Measurements from ENCODE around the gene SPR.

The SPR gene

GRCh38 chr2:72926368-72926767 lies 39.2 kb downstream of the SPR start:
- H3K9me2 ChIP-seq (replicated peaks; ENCODE audit: insufficient read depth, low read length): no peaks in the 10 kb centered on the region
- no peak overlapping the region for H2AFZ ChIP-seq (ENCODE audit: low read depth, low read length, severe bottlenecking)
- H3K4me2 ChIP-seq (ENCODE audit: low read depth, low read length, poor library complexity, severe bottlenecking): no peak overlapping the region
- H3K4me3 ChIP-seq (ENCODE audit: insufficient read depth, low read length, poor library complexity, severe bottlenecking): no peak overlapping the region
- H3K79me2 ChIP-seq (ENCODE audit: insufficient read depth, low read length): no peaks in the 10 kb centered on the region
- no peaks in the 10 kb centered on the region for H3K36me3 ChIP-seq (ENCODE audit: low read length)
- no peaks in the 10 kb centered on the region for H3F3A ChIP-seq (ENCODE audit: insufficient read depth)
- H3K9me3 ChIP-seq (ENCODE audit: insufficient read depth, low read length): no peaks in the 10 kb centered on the region
- no peak overlapping the region for H3K27ac ChIP-seq (ENCODE audit: low read depth, low read length)
- no peak overlapping the region for H3K9ac ChIP-seq (ENCODE audit: low read length)
- H4K20me1 ChIP-seq (ENCODE audit: low read depth, low read length): no peaks in the 10 kb centered on the region
- TF ChIP-seq EZH2phosphoT487 (conservative IDR thresholded peaks at IDR 0.05; ENCODE audit: low read length) (no peak), CTCF (IDR thresholded peaks at IDR 0.05; ENCODE audit: insufficient read depth, low read length, poor library complexity, severe bottlenecking) (no peak)
- no peaks in the 10 kb centered on the region for H3K27me3 ChIP-seq (ENCODE audit: low read length)

GRCh38 chr2:72926811-72927465 lies 39.7 kb downstream of the SPR start:
- Histone ChIP-seq H3K27me3 (ENCODE audit: low read length) (no peaks in the 10 kb centered on the region), H3K4me2 (ENCODE audit: low read depth, low read length, poor library complexity, severe bottlenecking) (no peak overlapping the region)

GRCh38 chr2:72927619-72928550 lies 40.7 kb downstream of the SPR start:
- Histone ChIP-seq H4K20me1 (ENCODE audit: low read depth, low read length) (no peaks in the 10 kb centered on the region), H3K9me2 (replicated peaks; ENCODE audit: insufficient read depth, low read length) (no peaks in the 10 kb centered on the region), H3K27me3 (ENCODE audit: low read length) (no peaks in the 10 kb centered on the region), H3K27ac (ENCODE audit: low read depth, low read length) (no peak overlapping the region), H2AFZ (ENCODE audit: low read depth, low read length, severe bottlenecking) (no peak overlapping the region), H3K4me3 (ENCODE audit: insufficient read depth, low read length, poor library complexity, severe bottlenecking) (no peak overlapping the region), H3K9me3 (ENCODE audit: insufficient read depth, low read length) (no peaks in the 10 kb centered on the region), H3F3A (ENCODE audit: insufficient read depth) (no peaks in the 10 kb centered on the region), H3K9ac (ENCODE audit: low read length) (no peak overlapping the region), H3K36me3 (ENCODE audit: low read length) (no peaks in the 10 kb centered on the region), H3K79me2 (ENCODE audit: insufficient read depth, low read length) (no peaks in the 10 kb centered on the region), H3K4me2 (ENCODE audit: low read depth, low read length, poor library complexity, severe bottlenecking) (no peak overlapping the region)
- TF ChIP-seq EZH2phosphoT487 (conservative IDR thresholded peaks at IDR 0.05; ENCODE audit: low read length): no peak
- TF ChIP-seq CTCF (IDR thresholded peaks at IDR 0.05; ENCODE audit: insufficient read depth, low read length, poor library complexity, severe bottlenecking): no peak

More at GRCh38 chr2:72926811-72927465, 39.7 kb downstream of the SPR start:
- Histone ChIP-seq H3K27ac (ENCODE audit: low read depth, low read length) (no peak overlapping the region), H3K9me2 (replicated peaks; ENCODE audit: insufficient read depth, low read length) (no peaks in the 10 kb centered on the region), H3K9ac (ENCODE audit: low read length) (no peak overlapping the region), H3K79me2 (ENCODE audit: insufficient read depth, low read length) (no peaks in the 10 kb centered on the region), H3K36me3 (ENCODE audit: low read length) (no peaks in the 10 kb centered on the region), H2AFZ (ENCODE audit: low read depth, low read length, severe bottlenecking) (no peak overlapping the region), H4K20me1 (ENCODE audit: low read depth, low read length) (no peaks in the 10 kb centered on the region), H3F3A (ENCODE audit: insufficient read depth) (no peaks in the 10 kb centered on the region), H3K9me3 (ENCODE audit: insufficient read depth, low read length) (no peaks in the 10 kb centered on the region), H3K4me3 (ENCODE audit: insufficient read depth, low read length, poor library complexity, severe bottlenecking) (no peak overlapping the region)
- TF ChIP-seq CTCF (IDR thresholded peaks at IDR 0.05; ENCODE audit: insufficient read depth, low read length, poor library complexity, severe bottlenecking) (no peak), EZH2phosphoT487 (conservative IDR thresholded peaks at IDR 0.05; ENCODE audit: low read length) (no peak)
